Neural progenitor cell (in vitro differentiated cells): ENCODE results near the gene WDR20. TPM values are rescaled to one million over a fixed set of nuclear protein-coding genes. Genes with fewer than 3 reads are reported as not detected.
A peak's percentile ranks its signal among the peaks of the same experiment; 100 is the strongest.

ENCODE experiments used
- DNase-seq: peaks from one replicate; pipeline ENCODE4 v3.0.0-alpha.2; 2016; ENCODE audit warnings: low spot score
- H2AFZ ChIP-seq: fragments of 200-600 bp; sonication (generic); replicated peaks from 2 replicates; pipeline ENCODE4 v1.6.1; 2016; ENCODE audit warnings: antibody characterized with exemption
- H3F3A ChIP-seq: fragments of 200-600 bp; sonication (generic); 2 replicates; pipeline ENCODE4 v1.6.1; 2016; ENCODE audit warnings: antibody characterized with exemption, low read depth
- H3K27ac ChIP-seq: fragments of 200-600 bp; sonication (generic); 2 replicates; pipeline ENCODE4 v1.5.1; 2016; ENCODE audit warnings: mild to moderate bottlenecking
- H3K27me3 ChIP-seq: fragments of 200-600 bp; sonication (generic); 2 replicates; pipeline ENCODE4 v1.6.1; 2016; ENCODE audit warnings: mild to moderate bottlenecking, moderate library complexity
- H3K36me3 ChIP-seq: fragments of 200-600 bp; sonication (generic); 2 replicates; pipeline ENCODE4 v1.5.1; 2016
- H3K4me1 ChIP-seq: fragments of 200-600 bp; sonication (generic); 2 replicates; pipeline ENCODE4 v1.6.1; 2016; ENCODE audit warnings: mixed run types
- H3K4me2 ChIP-seq: fragments of 200-600 bp; sonication (generic); 2 replicates; pipeline ENCODE4 v1.6.1; 2016
- H3K4me3 ChIP-seq: fragments of 200-600 bp; sonication (generic); 2 replicates; pipeline ENCODE4 v1.5.1; 2016
- H3K79me2 ChIP-seq: fragments of 200-600 bp; sonication (generic); 2 replicates; pipeline ENCODE4 v1.6.1; 2016; ENCODE audit warnings: low read depth
- H3K9ac ChIP-seq: fragments of 200-600 bp; sonication (generic); 2 replicates; pipeline ENCODE4 v1.6.1; 2016
- H3K9me3 ChIP-seq: fragments of 200-600 bp; sonication (generic); 2 replicates; pipeline ENCODE4 v1.5.1; 2016; ENCODE audit warnings: low read depth
- H4K20me1 ChIP-seq: fragments of 200-600 bp; sonication (generic); 2 replicates; pipeline ENCODE4 v1.6.1; 2016; ENCODE audit warnings: low read depth
- H3K27ac Mint-ChIP-seq: 3 replicates; pipeline ENCODE4 v1.8.0; 2021; ENCODE audit warnings: mixed read lengths
- H3K27me3 Mint-ChIP-seq: 2 replicates; pipeline ENCODE4 v1.8.0; 2022; ENCODE audit warnings: low read depth, mild to moderate bottlenecking, inconsistent platforms, moderate library complexity, mixed read lengths; ENCODE audit not compliant: insufficient read depth
- H3K36me3 Mint-ChIP-seq: 3 replicates; pipeline ENCODE4 v1.8.0; 2021; ENCODE audit warnings: mixed read lengths
- H3K4me1 Mint-ChIP-seq: 3 replicates; pipeline ENCODE4 v1.8.0; 2021; ENCODE audit warnings: mixed read lengths
- H3K4me3 Mint-ChIP-seq: 3 replicates; pipeline ENCODE4 v1.8.0; 2021; ENCODE audit warnings: mild to moderate bottlenecking, moderate library complexity, mixed read lengths
- H3K9me3 Mint-ChIP-seq: 3 replicates; pipeline ENCODE4 v1.8.0; 2020; ENCODE audit warnings: mixed read lengths
- CTCF ChIP-seq: fragments of 200-600 bp; sonication (generic); IDR thresholded peaks from 2 replicates; pipeline ENCODE4 v1.5.1; 2017; ENCODE audit warnings: antibody characterized with exemption, mild to moderate bottlenecking
- EZH2 ChIP-seq: fragments of 200-600 bp; sonication (generic); IDR thresholded peaks from 2 replicates; pipeline ENCODE4 v1.6.1; 2017; ENCODE audit warnings: antibody characterized with exemption, mild to moderate bottlenecking, moderate library complexity
- EZH2phosphoT487 ChIP-seq: fragments of 200-600 bp; sonication (generic); IDR thresholded peaks from 2 replicates; pipeline ENCODE4 v1.6.1; 2017; ENCODE audit warnings: antibody characterized with exemption
- total RNA-seq: library from RNA; depleted of rRNA; stranded (reverse); fragments of >200 nt; gene quantifications from 2 replicates; pipeline ENCODE4 v1.2.3, GENCODE V29; 2015; ENCODE audit warnings: low replicate concordance

Gene WDR20
- total RNA-seq, 1 donor from 2014 or later, result 22.4 TPM

GRCh38 chr14:102225386-102225785 lies 85.7 kb downstream of the WDR20 start:
- no peaks in the 10 kb centered on the region for H3K36me3 ChIP-seq
- peaks cover 15% of the 10 kb centered on the region for H4K20me1 ChIP-seq
- peaks cover 19% of the 10 kb centered on the region for H3K36me3 Mint-ChIP-seq
- H2AFZ ChIP-seq, result no peak overlapping the region
- no peaks in the 10 kb centered on the region for H3K4me1 Mint-ChIP-seq
- H3K9ac ChIP-seq, result no peak overlapping the region
- no peaks in the 10 kb centered on the region for H3K9me3 ChIP-seq
- TF ChIP-seq CTCF (no peak), EZH2phosphoT487 (no peak), EZH2 (no peak)
- H3K27me3 Mint-ChIP-seq, result no peaks in the 10 kb centered on the region
- H3K4me2 ChIP-seq, result no peak overlapping the region
- no peak for DNase-seq
- H3F3A ChIP-seq, result no peaks in the 10 kb centered on the region
- H3K79me2 ChIP-seq, result no peaks in the 10 kb centered on the region
- H3K9me3 Mint-ChIP-seq, result no peaks in the 10 kb centered on the region
- H3K27ac Mint-ChIP-seq, result peak overlapping the region; percentile 85
- no peak overlapping the region for H3K27ac ChIP-seq
- H3K27me3 ChIP-seq, result no peaks in the 10 kb centered on the region
- no peaks in the 10 kb centered on the region for H3K4me1 ChIP-seq
- H3K4me3 Mint-ChIP-seq, result no peak overlapping the region
- no peak overlapping the region for H3K4me3 ChIP-seq

GRCh38 chr14:102225936-102226335 lies 86.2 kb downstream of the WDR20 start:
- no peaks in the 10 kb centered on the region for H3K4me1 ChIP-seq
- H3K36me3 ChIP-seq, result no peaks in the 10 kb centered on the region
- peaks cover 21% of the 10 kb centered on the region for H3K36me3 Mint-ChIP-seq
- no peaks in the 10 kb centered on the region for H3K4me1 Mint-ChIP-seq
- H2AFZ ChIP-seq, result no peak overlapping the region
- no peaks in the 10 kb centered on the region for H3K9me3 Mint-ChIP-seq
- no peaks in the 10 kb centered on the region for H3K9me3 ChIP-seq
- peaks cover 11% of the 10 kb centered on the region for H4K20me1 ChIP-seq
- H3K27ac Mint-ChIP-seq, result peak overlapping the region; percentile 85
- H3K27me3 ChIP-seq, result no peaks in the 10 kb centered on the region
- H3K27me3 Mint-ChIP-seq, result peaks cover 2% of the 10 kb centered on the region
- H3K9ac ChIP-seq, result no peak overlapping the region
- H3F3A ChIP-seq, result no peaks in the 10 kb centered on the region
- H3K4me2 ChIP-seq, result no peak overlapping the region
- H3K4me3 ChIP-seq, result no peak overlapping the region
- DNase-seq, result no peak
- H3K4me3 Mint-ChIP-seq, result no peak overlapping the region
- no peak overlapping the region for H3K27ac ChIP-seq
- TF ChIP-seq EZH2phosphoT487 (no peak), EZH2 (no peak), CTCF (no peak)
- H3K79me2 ChIP-seq, result no peaks in the 10 kb centered on the region

- H3K4me1 Mint-ChIP-seq, result no peaks in the 10 kb centered on the region
- no peak overlapping the region for H3K4me3 Mint-ChIP-seq
- H3K27me3 Mint-ChIP-seq, result peaks cover 2% of the 10 kb centered on the region
- Histone ChIP-seq H3K4me3 (no peak overlapping the region), H3K9ac (no peak overlapping the region), H3F3A (peaks cover under 1% of the 10 kb centered on the region), H3K27ac (no peak overlapping the region), H3K4me2 (no peak overlapping the region), H4K20me1 (peaks cover 5% of the 10 kb centered on the region), H3K27me3 (no peaks in the 10 kb centered on the region), H3K4me1 (peaks cover 4% of the 10 kb centered on the region), H3K36me3 (no peaks in the 10 kb centered on the region), H3K9me3 (no peaks in the 10 kb centered on the region), H3K79me2 (no peaks in the 10 kb centered on the region), H2AFZ (no peak overlapping the region)
- H3K36me3 Mint-ChIP-seq, result peaks cover 21% of the 10 kb centered on the region
- no peak for TF ChIP-seq EZH2phosphoT487
- TF ChIP-seq EZH2, result no peak
- TF ChIP-seq CTCF, result no peak
- DNase-seq, result no peak
- H3K27ac Mint-ChIP-seq, result no peak overlapping the region
- H3K9me3 Mint-ChIP-seq, result no peaks in the 10 kb centered on the region
Measured at GRCh38 chr14:102226356-102227125, 86.8 kb downstream of the WDR20 start.
